ENCODE results near the gene NPIPA7.
"Not testable (repeated sequence)": the region's sequence is repeated elsewhere in the genome, so short reads cannot be mapped to it uniquely, and the experiment has no call there.

The NPIPA7 gene

DNA sequence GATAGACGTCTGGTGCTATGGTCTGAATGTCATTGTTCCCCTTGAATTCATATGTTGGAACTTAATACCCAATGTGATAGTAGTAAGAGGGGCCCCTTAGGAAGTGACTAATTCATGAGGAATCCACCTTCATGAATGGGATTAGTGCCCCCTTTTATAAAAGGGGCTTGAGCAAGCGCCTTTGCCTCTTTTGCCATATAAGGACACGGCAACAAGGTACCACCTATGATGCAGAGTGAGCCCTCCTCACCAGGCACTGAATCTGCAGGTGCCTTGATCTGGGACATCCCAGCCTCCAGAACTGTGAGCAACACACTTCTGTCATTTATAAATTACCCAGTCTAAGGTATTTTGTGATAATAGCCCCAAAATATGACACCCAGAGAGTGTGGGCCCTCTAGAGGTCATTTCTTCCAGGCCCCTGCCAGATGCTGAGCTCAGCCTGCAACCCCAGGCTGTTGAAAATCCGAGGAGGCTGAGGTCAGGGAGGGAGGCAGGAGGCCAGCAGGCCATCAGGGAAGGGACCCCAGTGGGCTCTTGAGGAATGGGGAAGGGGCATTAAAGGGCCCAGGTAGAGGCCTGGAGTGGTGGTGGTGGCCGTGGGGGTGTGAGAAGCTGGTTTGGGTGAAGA lies 39.1 kb downstream of the NPIPA7 start:
- not testable (repeated sequence) for DNase-seq (ENCODE audit: low read depth, low spot score)

DNA sequence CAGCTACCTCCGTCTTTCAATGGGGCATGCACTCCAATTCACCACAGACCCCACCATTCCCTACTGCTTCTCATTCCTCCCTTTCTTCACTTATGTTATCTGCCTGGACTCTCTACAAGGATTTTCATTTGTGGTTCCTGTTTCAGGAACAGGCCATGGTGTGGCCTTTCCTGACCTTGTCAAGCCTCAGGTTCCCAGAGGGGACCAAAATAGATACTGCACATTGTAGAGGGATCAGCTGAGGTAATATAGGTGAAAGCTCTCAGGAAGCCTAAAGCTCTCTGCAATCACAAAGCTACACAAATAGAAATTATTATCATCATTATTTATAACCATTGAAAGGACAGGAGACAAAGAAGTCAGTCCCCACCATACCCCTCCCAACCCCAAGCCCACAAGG lies 41.6 kb downstream of the NPIPA7 start:
- not testable (repeated sequence) for DNase-seq (ENCODE audit: low read depth, low spot score)

DNA sequence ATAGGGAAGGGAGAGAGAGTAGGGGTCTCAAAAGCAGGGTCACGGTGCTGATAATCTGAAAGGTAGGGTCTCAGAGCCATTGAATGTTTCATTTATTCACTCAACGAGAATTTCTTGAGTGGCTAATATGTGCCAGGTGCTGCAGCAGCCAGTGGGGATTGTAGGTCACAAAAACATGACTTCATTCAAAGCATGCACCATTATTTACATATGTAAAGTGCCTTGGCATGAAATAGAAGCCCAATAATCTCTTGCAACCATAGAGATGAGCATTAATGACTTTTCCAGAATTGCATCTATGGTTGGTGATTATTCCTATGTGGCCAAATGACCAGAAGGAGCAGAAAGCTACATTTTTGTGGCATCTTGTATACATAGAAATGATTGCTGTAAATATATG lies 46.2 kb downstream of the NPIPA7 start:
- not testable (repeated sequence) for DNase-seq (ENCODE audit: low read depth, low spot score)

DNA sequence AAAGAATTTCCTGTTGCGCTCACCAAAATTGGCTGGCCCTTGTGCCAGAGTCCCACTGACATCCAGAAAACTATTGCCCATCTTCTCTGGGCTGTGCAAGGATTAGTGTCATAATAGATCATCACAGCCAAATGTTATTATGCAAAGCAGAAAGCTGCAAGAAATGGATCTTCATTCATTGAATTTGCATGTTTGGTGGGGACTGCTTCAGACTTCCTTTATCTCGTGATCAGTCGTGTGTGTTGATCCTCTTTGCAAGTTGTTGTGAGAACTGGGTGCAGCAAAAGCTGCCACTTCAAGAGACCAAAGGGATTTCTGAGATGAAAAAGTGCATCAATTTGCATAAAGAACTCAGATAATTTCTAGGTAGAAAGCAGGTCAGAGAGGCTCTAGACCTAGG lies 52.2 kb downstream of the NPIPA7 start:
- DNase-seq (ENCODE audit: low read depth, low spot score), result not testable (repeated sequence)

DNA sequence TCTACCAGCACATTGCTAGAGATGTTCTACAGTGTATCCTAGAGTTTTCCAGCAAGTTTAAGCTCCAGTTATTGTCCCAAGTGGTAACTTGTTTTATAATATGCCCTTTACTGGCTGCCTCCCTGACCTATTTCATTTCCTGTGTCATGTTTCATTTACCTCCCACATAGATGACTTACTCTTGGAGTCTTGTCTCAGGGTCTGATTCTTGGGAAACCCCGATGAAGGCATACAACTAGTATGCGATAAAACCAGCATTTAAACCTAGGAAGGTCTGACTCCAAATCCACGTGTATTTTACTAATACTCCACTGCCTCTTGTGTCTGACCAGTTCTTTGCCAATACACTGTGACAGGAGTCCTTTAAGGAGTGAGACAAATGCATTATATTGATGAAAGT lies 55.8 kb downstream of the NPIPA7 start:
- DNase-seq (ENCODE audit: low read depth, low spot score), result not testable (repeated sequence)

DNA sequence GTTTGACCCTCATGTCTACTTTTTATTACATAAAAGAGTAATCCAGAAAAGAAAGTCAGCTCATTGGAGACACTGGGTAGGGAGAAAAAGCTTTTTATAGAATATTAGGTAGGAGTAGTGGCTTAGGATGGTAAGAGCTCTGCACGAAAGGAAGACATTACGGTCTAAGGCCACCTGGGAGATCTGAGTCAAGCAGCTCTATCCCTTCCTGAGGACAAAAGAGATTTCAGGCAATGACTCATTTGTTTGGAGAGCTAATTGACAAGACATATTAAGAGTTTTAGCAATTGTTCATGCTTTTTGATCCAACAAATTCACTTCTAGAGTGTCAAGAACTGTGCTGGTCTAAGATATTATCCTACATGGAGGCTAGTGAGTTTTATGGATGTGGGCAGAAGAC lies 62.5 kb downstream of the NPIPA7 start:
- not testable (repeated sequence) for DNase-seq (ENCODE audit: low read depth, low spot score)

Measured in activated naive CD8-positive, alpha-beta T cell treated with anti-CD3 and anti-CD28 coated beads, Interleukin-2, amount 50 U/mL, for 16 hours (primary cell).